B cell (primary cell): ENCODE results near the gene CES4A. TPM values are rescaled to one million over a fixed set of nuclear protein-coding genes. Genes with fewer than 3 reads are reported as not detected.

ENCODE experiments used
- ATAC-seq: fragments of 200-7000 bp; cut with Tn5 transposase; one replicate; pipeline ENCODE4 v1.10.0; 2021; ENCODE audit warnings: low read depth, mild to moderate bottlenecking, moderate number of reproducible peaks, moderate library complexity
- CTCF ChIA-PET: fragments of 350-600 bp; sonication (Branson Sonifier 250); formaldehyde crosslinking; loops from one replicate; lab custom pipeline; 2021; ENCODE audit warnings: antibody characterized with exemption, inconsistent platforms; lab: Charles Lee
- POLR2A ChIA-PET: fragments of 350-600 bp; sonication (Branson Sonifier 250); formaldehyde crosslinking; loops from one replicate; lab custom pipeline; 2021; ENCODE audit warnings: antibody characterized with exemption; lab: Charles Lee
- DNase-seq: peaks from one replicate; pipeline ENCODE4 v3.0.0; 2013
- H2AFZ ChIP-seq: 2 replicates; pipeline ENCODE4 v1.6.1; 2012; ENCODE audit warnings: mild to moderate bottlenecking, low read depth, low read length; ENCODE audit not compliant: insufficient read depth, poor library complexity, severe bottlenecking
- H3K27ac ChIP-seq, 2 donors: 1 replicate in 1 of 2; 2 replicates in 1 of 2; pipeline ENCODE4 v1.5.1; 2012 to 2013; ENCODE audit warnings: low read length in 2 of 2, mild to moderate bottlenecking in 2 of 2, moderate library complexity in 1 of 2
- H3K27me3 ChIP-seq, 4 experiments: fragments of 200-600 bp in 1 of 4; sonication (generic) in 1 of 4; replicated peaks in 1 of 4; 1 replicate in 2 of 4; 2 replicates in 2 of 4; pipeline versions ENCODE4 v1.6.1 to v1.7.0; 2013 to 2016; ENCODE audit warnings: low read length in 3 of 4, mild to moderate bottlenecking in 2 of 4, mixed read lengths in 1 of 4, moderate library complexity in 1 of 4; ENCODE audit not compliant: insufficient read depth in 4 of 4, control insufficient read depth in 3 of 4; ENCODE audit errors: control extremely low read depth in 1 of 4
- H3K36me3 ChIP-seq, 2 experiments: replicated peaks in 1 of 2; 1 replicate in 1 of 2; 2 replicates in 1 of 2; pipeline versions ENCODE4 v1.6.1 to v1.7.1; 2013; ENCODE audit warnings: low read length in 1 of 2; ENCODE audit not compliant: insufficient read depth in 2 of 2, control insufficient read depth in 1 of 2; ENCODE audit errors: control extremely low read depth in 1 of 2, extremely low read depth in 1 of 2
- H3K4me1 ChIP-seq, 2 donors: fragments of 200-600 bp in 1 of 2; sonication (generic) in 1 of 2; 1 replicate in 1 of 2; 2 replicates in 1 of 2; pipeline versions ENCODE4 v1.5.1 to v1.6.1; 2013 to 2017; ENCODE audit warnings: low read length in 2 of 2; ENCODE audit not compliant: control insufficient read depth in 2 of 2, insufficient read depth in 2 of 2
- H3K4me2 ChIP-seq: replicated peaks from 2 replicates; pipeline ENCODE3; 2012; ENCODE audit warnings: mild to moderate bottlenecking, low read depth, low read length; ENCODE audit not compliant: poor library complexity, severe bottlenecking
- H3K4me3 ChIP-seq, 5 experiments: fragments of 200-600 bp in 1 of 5; sonication (generic) in 1 of 5; 1 replicate in 3 of 5; 2 replicates in 2 of 5; pipeline versions ENCODE4 v1.5.1 to v1.7.0; 2011 to 2016; ENCODE audit warnings: low read length in 4 of 5, mild to moderate bottlenecking in 4 of 5, low read depth in 2 of 5, control low read depth in 1 of 5, moderate library complexity in 1 of 5; ENCODE audit not compliant: insufficient read depth in 1 of 5; ENCODE audit errors: control extremely low read depth in 1 of 5, extremely low read depth in 1 of 5
- H3K79me2 ChIP-seq: fragments of 200-600 bp; sonication (generic); one replicate; pipeline ENCODE4 v1.6.0; 2016; ENCODE audit warnings: low read length; ENCODE audit not compliant: control insufficient read depth, insufficient read depth
- H3K9ac ChIP-seq: fragments of 200-600 bp; sonication (generic); 2 replicates; pipeline ENCODE4 v1.6.1; 2017; ENCODE audit warnings: mild to moderate bottlenecking, low read length, moderate library complexity
- H3K9me3 ChIP-seq, 3 donors: one replicate each; pipeline versions ENCODE4 v1.6.1 to v1.7.1; 2013; ENCODE audit warnings: low read length in 2 of 3; ENCODE audit not compliant: control insufficient read depth in 2 of 3, insufficient read depth in 1 of 3; ENCODE audit errors: control extremely low read depth in 1 of 3
- H4K20me1 ChIP-seq: 2 replicates; pipeline ENCODE4 v1.6.0; 2012; ENCODE audit warnings: mild to moderate bottlenecking, low read length; ENCODE audit not compliant: insufficient read depth, control insufficient read depth, poor library complexity, severe bottlenecking
- H3K27ac Mint-ChIP-seq: one replicate; pipeline ENCODE4 v1.8.0; 2021; ENCODE audit warnings: mixed read lengths
- H3K27me3 Mint-ChIP-seq: one replicate; pipeline ENCODE4 v1.8.0; 2021; ENCODE audit warnings: mixed read lengths
- H3K4me1 Mint-ChIP-seq: one replicate; pipeline ENCODE4 v1.8.0; 2021; ENCODE audit warnings: mixed read lengths
- H3K4me3 Mint-ChIP-seq: one replicate; pipeline ENCODE4 v1.8.0; 2021; ENCODE audit warnings: mixed read lengths
- H3K9me3 Mint-ChIP-seq: one replicate; pipeline ENCODE4 v1.8.0; 2022; ENCODE audit warnings: mixed read lengths; ENCODE audit not compliant: insufficient read depth
- CTCF ChIP-seq: fragments of 200-600 bp; IDR thresholded peaks from one replicate; pipeline ENCODE4 v1.8.0; 2022; ENCODE audit warnings: antibody characterized with exemption, mild to moderate bottlenecking
- EZH2 ChIP-seq: IDR thresholded peaks from 2 replicates; pipeline ENCODE4 v1.6.1; 2012; ENCODE audit warnings: borderline replicate concordance, low read depth, mild to moderate bottlenecking, moderate library complexity, low read length; ENCODE audit not compliant: insufficient read depth, poor library complexity, severe bottlenecking
- WGBS: methylation state at CpG from one replicate; pipeline ENCODE4 v1.1.5; 2013; ENCODE audit warnings: missing lambda C conversion rate; ENCODE audit not compliant: insufficient coverage; 5-methylcytosine and 5-hydroxymethylcytosine counted together
- intact Hi-C: fragments of 100-400 bp; cut with micrococcal nuclease; formaldehyde crosslinking; loops from one replicate; pipeline ENCODE4 v1.10.0; 2022
- polyA plus RNA-seq: library from polyadenylated mRNA; depleted of rRNA; stranded (reverse); fragments of >200 nt; gene quantifications from 2 replicates; pipeline ENCODE4 v1.2.3, GENCODE V29; 2012
- total RNA-seq, 2 donors: library from RNA; stranded (reverse); fragments of 120-200 nt in 1 of 2; gene quantifications; 1 replicate in 1 of 2; 2 replicates in 1 of 2; pipeline versions ENCODE4 v1.2.3 to v1.2.4, GENCODE V29; 2013 to 2022

The CES4A gene
- total and polyA plus RNA-seq, 2 donors (not counting 1 experiment from before 2014, with no cell fraction given): 8.4 to 17.3 TPM

- H3K4me2 ChIP-seq: no peak overlapping the region
- no peak for DNase-seq
Observed at GRCh38 chr16:66979011-66979717, 9.2 kb upstream of the CES4A start.

More at GRCh38 chr16:66979011-66979717, 9.2 kb upstream of the CES4A start:
- H3K9me3 ChIP-seq: no peaks in the 10 kb centered on the region
- ChIA-PET CTCF (interaction anchor here (0.7 to 3.5 kb wide), 4 partner anchors 138 to 235 kb away, joined by 3 to 27 read pairs (median 12); no protein-coding TSS in a partner anchor), POLR2A (interaction anchor here (0.5 to 0.9 kb wide), 2 partner anchors 176 to 199 kb away, joined by 4 to 8 read pairs; no protein-coding TSS in a partner anchor)
- no peak for ATAC-seq
- Mint-ChIP-seq H3K9me3 (no peaks in the 10 kb centered on the region), H3K27me3 (peaks cover 16% of the 10 kb centered on the region), H3K27ac (no peak overlapping the region), H3K4me3 (no peak overlapping the region), H3K4me1 (peaks cover 1% of the 10 kb centered on the region)
- intact Hi-C loops: no loop called here
- no peak overlapping the region for H2AFZ ChIP-seq
- no peaks in the 10 kb centered on the region for H3K36me3 ChIP-seq
- no peak overlapping the region for H3K9ac ChIP-seq
- no peaks in the 10 kb centered on the region for H4K20me1 ChIP-seq
- H3K27me3 ChIP-seq: peaks cover 0 to 8% (median 0%) of the 10 kb centered on the region in 4 experiments
- TF ChIP-seq CTCF (no peak), EZH2 (no peak)
- no peaks in the 10 kb centered on the region for H3K79me2 ChIP-seq
- 65% methylated on average over 10 of the region's 16 CpGs for whole genome bisulfite sequencing
- no peak overlapping the region for H3K4me3 ChIP-seq
- peaks cover 0 to 3% of the 10 kb centered on the region in 2 donors for H3K4me1 ChIP-seq
- no peak overlapping the region for H3K27ac ChIP-seq
